ENCODE data around the gene VPS25. TPM values are rescaled to one million over a fixed set of nuclear protein-coding genes. Genes with fewer than 3 reads are reported as not detected.
A peak's percentile ranks its signal among the peaks of the same experiment; 100 is the strongest.

VPS25 gene
- total and polyA plus RNA-seq, 9 of the 15 experiments (the other 6 are each of a cell fraction or from before 2014, with no cell fraction given): 123 to 352 (median 180) TPM

GRCh38 chr17:42773290-42774035 is at the start of gene VPS25 (continued):
- TF ChIP-seq GTF2B (IDR thresholded peaks at IDR 0.05; ENCODE audit: extremely low read depth, insufficient read length) (peak; percentile 29), TBP (optimal IDR thresholded peaks at IDR 0.05; ENCODE audit: low read depth, low read length) (peak; percentile 92), GTF2A2 (tag; IDR thresholded peaks at IDR 0.05) (peak; percentile 66; the same call in 1 of the 2 replicates), ZNF274 (IDR thresholded peaks at IDR 0.05; ENCODE audit: borderline replicate concordance, low read depth, low read length) (no peak), SREBF1 (IDR thresholded peaks at IDR 0.05; ENCODE audit: borderline replicate concordance, low read depth, low read length) (no peak), SMARCA4 (IDR thresholded peaks at IDR 0.05) (0 out of 2 replicates have a peak, but pooled peaks have one; percentile 26), NCOA6 (IDR thresholded peaks at IDR 0.05) (no peak), ZNF398 (CRISPR knock-in tag; IDR thresholded peaks at IDR 0.05) (no peak), RBM39 (optimal IDR thresholded peaks at IDR 0.05; ENCODE audit: low read depth, low read length) (peak; percentile 72), THRB (CRISPR knock-in tag; conservative IDR thresholded peaks at IDR 0.05) (no peak), CTCF (IDR thresholded peaks at IDR 0.05 in 2 of 3, conservative IDR thresholded peaks at IDR 0.05 in 1 of 3; ENCODE audit: insufficient read depth in 2 of 3, low read depth in 1 of 3, low read length in 3 of 3) (peak; percentile 20 to 36 (median 33); a peak in 2 of 6 replicates), ATF1 (CRISPR knock-in tag; IDR thresholded peaks at IDR 0.05) (no peak), ATF1 (tag; IDR thresholded peaks at IDR 0.05) (peak; percentile 62), ZBTB8A (IDR thresholded peaks at IDR 0.05; ENCODE audit: partially characterized antibody) (no peak), ZNF347 (CRISPR knock-in tag; IDR thresholded peaks at IDR 0.05; ENCODE audit: low read depth) (no peak), NCOA4 (IDR thresholded peaks at IDR 0.05; ENCODE audit: partially characterized antibody) (no peak), ID3 (CRISPR knock-in tag; IDR thresholded peaks at IDR 0.05) (no peak), ID3 (tag; IDR thresholded peaks at IDR 0.05) (peak; percentile 61; the same call in 1 of the 2 replicates), ZNF324 (CRISPR knock-in tag; IDR thresholded peaks at IDR 0.05) (no peak), ELK1 (CRISPR knock-in tag; IDR thresholded peaks at IDR 0.05) (no peak)
